VCaP (cell line): ENCODE results near the gene NUDT4.

Source experiments
- H3K27ac ChIP-seq: fragments of 450-650 bp; 2 replicates; pipeline ENCODE4 v1.5.1; 2017
- TF ChIP-seq, protein P1 (sequence below): fragments of 450-650 bp; conservative IDR thresholded peaks from 2 replicates; pipeline ENCODE4 v1.5.1; 2017; ENCODE audit warnings: mild to moderate bottlenecking, moderate library complexity

The NUDT4 gene

DNA sequence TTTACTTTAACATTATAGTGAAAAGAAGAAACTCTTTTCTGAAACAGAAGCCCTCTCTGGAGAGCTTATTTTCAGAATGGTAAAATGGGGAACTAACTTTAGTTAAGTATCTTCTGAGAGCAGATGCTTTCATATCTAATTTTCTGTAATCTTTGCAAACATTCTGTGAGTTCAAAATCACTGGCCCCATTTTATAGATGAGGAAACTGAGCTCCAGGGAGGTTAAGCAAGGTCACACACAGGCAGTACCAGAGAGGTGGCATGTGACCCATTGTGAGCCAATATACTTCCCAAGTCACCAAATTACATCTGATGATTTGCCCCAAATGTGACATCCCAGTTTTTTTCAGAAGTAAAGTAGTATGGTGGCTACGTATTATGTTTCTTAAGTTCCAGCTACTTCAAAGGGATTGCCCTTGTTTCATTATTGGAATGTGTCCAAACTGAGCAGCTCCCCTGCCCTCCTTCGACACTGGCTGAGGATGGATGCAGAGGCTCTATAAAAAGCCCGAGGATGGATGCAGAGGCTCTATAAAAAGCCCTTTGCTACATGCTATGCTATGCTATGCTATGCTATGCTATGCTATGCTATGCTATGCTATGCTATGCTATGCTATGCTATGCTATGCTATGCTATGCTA lies 36.2 kb upstream of the NUDT4 start:
- no peak overlapping the region for H3K27ac ChIP-seq
- TF ChIP-seq, protein P1, sequence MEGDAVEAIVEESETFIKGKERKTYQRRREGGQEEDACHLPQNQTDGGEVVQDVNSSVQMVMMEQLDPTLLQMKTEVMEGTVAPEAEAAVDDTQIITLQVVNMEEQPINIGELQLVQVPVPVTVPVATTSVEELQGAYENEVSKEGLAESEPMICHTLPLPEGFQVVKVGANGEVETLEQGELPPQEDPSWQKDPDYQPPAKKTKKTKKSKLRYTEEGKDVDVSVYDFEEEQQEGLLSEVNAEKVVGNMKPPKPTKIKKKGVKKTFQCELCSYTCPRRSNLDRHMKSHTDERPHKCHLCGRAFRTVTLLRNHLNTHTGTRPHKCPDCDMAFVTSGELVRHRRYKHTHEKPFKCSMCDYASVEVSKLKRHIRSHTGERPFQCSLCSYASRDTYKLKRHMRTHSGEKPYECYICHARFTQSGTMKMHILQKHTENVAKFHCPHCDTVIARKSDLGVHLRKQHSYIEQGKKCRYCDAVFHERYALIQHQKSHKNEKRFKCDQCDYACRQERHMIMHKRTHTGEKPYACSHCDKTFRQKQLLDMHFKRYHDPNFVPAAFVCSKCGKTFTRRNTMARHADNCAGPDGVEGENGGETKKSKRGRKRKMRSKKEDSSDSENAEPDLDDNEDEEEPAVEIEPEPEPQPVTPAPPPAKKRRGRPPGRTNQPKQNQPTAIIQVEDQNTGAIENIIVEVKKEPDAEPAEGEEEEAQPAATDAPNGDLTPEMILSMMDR, result no peak

DNA sequence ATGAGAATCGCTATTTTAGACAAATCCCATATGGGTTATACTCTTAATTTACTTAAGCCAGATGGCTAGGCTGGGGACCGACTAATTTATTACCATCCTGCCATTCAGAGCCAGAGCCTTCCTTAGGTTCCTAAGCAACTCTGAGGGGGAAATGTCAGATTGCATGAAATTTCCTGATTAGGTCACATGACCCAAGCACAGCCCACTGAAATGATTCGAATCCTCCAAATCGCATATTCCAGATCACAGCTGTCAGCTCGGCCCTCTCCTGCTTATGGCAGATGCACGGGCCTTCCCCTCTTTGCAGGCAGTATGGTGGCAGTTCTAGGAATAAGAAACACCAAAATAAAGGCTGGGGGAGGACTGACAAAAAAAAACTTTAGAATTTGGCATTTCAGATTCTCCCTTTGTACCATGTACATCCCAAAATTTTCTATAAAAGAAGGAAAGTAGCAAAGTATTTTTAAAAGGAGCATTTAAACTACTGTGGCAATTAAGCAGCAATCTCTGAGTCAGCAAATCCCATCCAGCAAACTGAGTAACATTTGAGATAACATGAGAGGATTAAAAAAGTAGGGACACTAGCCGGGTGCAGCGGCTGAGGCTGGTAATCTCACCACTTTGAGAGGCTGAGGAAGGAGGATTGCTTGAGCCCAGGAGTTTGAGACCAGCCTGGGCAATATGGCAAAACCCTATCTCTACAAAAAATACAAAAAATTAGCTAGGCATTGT lies 30.5 kb upstream of the NUDT4 start:
- no peak overlapping the region for H3K27ac ChIP-seq
- TF ChIP-seq, protein P1, result no peak

DNA sequence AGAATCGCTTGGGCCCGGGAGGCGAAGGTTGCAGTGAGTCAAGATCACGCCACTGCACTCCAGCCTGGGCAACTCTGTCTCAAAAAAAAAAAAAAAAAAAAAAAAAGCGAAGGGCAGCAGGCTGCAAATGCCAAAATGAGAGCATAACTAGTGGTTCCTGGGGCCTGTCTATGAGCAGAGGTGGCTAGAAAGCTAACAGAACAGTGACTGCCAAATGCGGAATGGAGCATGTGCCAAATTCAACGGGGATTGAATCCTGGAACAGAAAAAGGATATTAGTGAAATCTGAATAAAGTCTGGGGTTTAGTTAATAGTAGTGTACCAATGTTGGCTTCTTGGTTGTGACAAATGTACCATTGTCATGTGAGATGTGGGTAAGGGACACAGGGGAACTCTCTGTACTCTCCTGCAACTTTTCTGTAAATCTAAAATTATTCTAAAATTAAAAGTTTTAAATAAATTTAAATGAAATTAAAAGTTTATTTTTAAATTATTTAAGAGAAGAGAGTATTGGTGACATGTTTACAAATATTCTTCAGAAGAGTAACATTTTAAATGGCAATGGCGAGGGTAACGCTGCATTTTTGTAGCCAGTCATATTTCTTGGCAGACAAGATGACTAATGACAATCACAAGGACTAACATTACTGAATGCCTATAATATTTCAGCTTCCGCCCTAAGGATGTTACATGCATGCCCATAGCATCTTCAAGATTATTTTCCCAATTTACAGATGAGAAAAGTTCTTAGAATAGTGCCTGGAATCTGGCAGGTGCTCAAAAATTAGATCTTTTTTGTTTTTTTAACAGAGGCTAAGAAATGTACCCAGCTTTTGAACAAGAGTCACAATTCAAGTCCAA lies 28.9 kb upstream of the NUDT4 start:
- TF ChIP-seq, protein P1, result no peak
- no peak overlapping the region for H3K27ac ChIP-seq

DNA sequence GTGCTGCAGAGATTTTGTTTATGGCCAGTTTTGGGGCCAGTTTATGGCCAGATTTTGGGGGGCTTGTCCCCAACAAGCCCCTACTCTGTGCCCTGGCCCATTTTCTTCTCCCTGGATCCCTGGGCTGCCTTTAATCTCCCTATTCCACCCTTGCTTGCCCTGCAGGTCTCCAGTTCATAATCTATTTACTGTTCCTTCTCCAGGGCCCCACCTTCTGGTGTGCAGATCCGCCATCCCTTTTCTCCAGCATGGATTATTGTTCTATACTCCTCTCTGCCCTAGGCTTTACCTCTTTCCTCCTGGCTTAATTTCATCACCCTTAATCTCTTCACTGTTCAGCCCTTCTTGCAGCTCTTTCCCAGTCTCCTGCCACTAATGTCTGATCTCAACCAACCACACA lies 26.0 kb upstream of the NUDT4 start:
- TF ChIP-seq, protein P1, result no peak
- H3K27ac ChIP-seq, result no peak overlapping the region

DNA sequence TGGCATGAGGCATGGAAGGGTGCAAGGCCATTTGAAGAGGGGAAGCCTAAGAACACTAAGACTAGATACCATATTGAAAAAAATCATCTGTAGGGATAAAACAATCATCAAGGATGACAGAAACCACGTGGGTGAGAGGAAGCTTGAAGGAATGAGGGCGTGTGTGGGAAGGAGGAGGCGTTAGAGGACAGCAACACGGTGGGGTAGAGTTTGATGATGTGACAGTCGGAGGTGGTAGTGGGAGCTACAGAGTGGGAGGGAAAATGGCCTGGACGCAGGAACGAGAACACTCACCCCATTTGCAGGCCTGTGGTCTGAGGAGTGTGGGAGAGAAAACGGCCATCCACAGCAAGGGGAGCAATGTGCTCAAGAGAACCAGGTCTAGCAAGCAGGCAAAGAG lies 25.4 kb upstream of the NUDT4 start:
- no peak overlapping the region for H3K27ac ChIP-seq
- TF ChIP-seq, protein P1, result no peak

DNA sequence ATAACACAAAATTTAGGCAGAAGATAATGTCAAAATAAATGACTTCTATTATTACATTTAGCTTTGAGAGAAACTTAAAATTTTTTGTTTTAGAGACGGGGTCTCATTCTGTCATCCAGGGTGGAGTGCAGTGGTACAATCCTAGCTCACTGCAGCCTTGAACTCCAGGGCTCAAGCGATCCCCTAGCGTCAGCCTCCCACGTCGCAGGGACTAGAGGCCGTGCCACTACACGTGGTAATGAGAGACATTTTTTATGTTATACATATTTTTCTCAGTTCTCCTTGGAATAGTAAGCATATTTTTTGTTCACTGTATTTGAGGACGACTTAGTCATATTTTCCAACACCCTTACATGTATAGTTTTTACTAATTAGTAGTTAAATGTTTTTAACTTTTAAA lies 21.5 kb upstream of the NUDT4 start:
- TF ChIP-seq, protein P1, result no peak
- no peak overlapping the region for H3K27ac ChIP-seq

DNA sequence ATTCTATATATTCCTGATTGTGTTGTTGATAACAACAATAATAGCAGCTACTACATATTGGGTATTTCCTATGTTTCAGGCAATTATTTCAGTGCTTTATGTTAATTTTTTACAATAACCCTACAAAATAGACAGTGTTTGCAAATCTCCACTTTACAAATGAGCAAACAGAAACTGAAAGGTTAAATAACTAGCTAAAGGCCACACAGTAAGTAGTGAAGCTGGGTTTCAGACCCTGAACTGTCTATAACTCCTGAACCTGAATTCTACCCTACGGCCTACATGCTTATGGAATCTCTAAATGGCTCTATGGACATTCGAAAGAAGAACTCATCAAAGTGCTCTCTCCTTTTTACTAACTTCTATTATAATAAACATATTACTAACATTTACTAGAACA lies 19.7 kb upstream of the NUDT4 start:
- no peak overlapping the region for H3K27ac ChIP-seq
- TF ChIP-seq, protein P1, result no peak
